ENCODE results near the gene ZKSCAN7. TPM values are rescaled to one million over a fixed set of nuclear protein-coding genes. Genes with fewer than 3 reads are reported as not detected.

ZKSCAN7 gene
- total and polyA plus RNA-seq, 2 of the 8 experiments (the other 6 are each of a cell fraction or from before 2014, with no cell fraction given), result 5.5 to 8.5 TPM

DNA sequence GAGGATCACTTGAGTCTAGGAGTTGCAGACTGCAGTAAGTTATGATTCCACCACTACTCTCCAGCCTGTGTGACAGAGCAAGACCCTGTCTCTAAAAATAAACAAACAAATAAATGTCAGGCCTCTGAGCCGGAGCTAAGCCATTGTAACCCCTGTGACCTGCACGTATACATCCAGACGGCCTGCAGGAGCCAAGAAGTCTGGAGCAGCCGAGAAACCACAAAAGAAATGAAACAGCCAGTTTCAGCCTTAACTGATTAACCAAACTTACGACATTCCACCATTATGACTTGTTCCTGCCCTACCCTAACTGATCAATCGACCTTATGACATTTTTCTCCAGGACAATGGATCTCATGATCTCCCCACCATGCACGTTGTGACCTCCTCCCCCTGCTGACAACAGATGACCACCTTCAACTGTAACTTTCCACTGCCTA lies 32.5 kb upstream of the ZKSCAN7 start:
- Histone ChIP-seq H3K4me3 (ENCODE audit: extremely low read depth in 1 of 4, insufficient read depth in 2 of 4, low read depth in 3 of 4, low read length in 4 of 4) (no peak overlapping the region), H3K27me3 (replicated peaks in 1 of 4; ENCODE audit: control insufficient read depth in 3 of 4, extremely low read depth in 1 of 4, insufficient read depth in 3 of 4, low read length in 3 of 4) (no peaks in the 10 kb centered on the region), H3K79me2 (ENCODE audit: control insufficient read depth in 1 of 2, insufficient read depth in 2 of 2, low read length in 2 of 2) (no peaks in the 10 kb centered on the region), H2BK12ac (ENCODE audit: low read depth, low read length) (no peak overlapping the region), H3K18ac (ENCODE audit: extremely low read depth, low read length) (no peak overlapping the region), H3K23me2 (ENCODE audit: low read depth, low read length) (no peaks in the 10 kb centered on the region), H2AFZ (ENCODE audit: low read length) (no peak overlapping the region), H4K20me1 (replicated peaks in 1 of 2; ENCODE audit: control insufficient read depth in 1 of 2, insufficient read depth in 2 of 2, low read length in 2 of 2) (no peaks in the 10 kb centered on the region), H3K4ac (replicated peaks; ENCODE audit: insufficient read length, low read depth, low read length) (no peak overlapping the region), H2BK120ac (replicated peaks; ENCODE audit: low read depth, low read length) (no peak overlapping the region), H3K56ac (replicated peaks; ENCODE audit: insufficient read length, low read depth, low read length) (no peak overlapping the region), H4K5ac (ENCODE audit: insufficient read length, low read depth, low read length) (no peak overlapping the region), H3K14ac (ENCODE audit: insufficient read length) (no peak overlapping the region), H3K36me3 (ENCODE audit: control insufficient read depth in 2 of 4, insufficient read depth in 4 of 4, low read length in 3 of 4) (no peaks in the 10 kb centered on the region), H3K9me3 (ENCODE audit: insufficient read depth in 2 of 2, low read depth in 1 of 2, low read length in 1 of 2) (no peaks in the 10 kb centered on the region), H2BK5ac (ENCODE audit: low read depth, low read length) (no peak overlapping the region), H2BK20ac (ENCODE audit: low read length) (no peak overlapping the region), H3K4me1 (replicated peaks in 1 of 4; ENCODE audit: control insufficient read depth in 3 of 4, insufficient read depth in 4 of 4, low read length in 3 of 4) (peaks cover 0 to 6% (median 0%) of the 10 kb centered on the region in 4 experiments; a peak in 1 of 7 replicates), H3K9ac (replicated peaks in 1 of 4; ENCODE audit: extremely low read depth in 1 of 4, low read depth in 3 of 4, low read length in 3 of 4) (no peak overlapping the region), H3K23ac (ENCODE audit: insufficient read length) (no peak overlapping the region), H2AK5ac (ENCODE audit: low read depth, low read length) (no peak overlapping the region), H4K91ac (replicated peaks; ENCODE audit: insufficient read length, low read length) (no peak overlapping the region), H3K4me2 (ENCODE audit: insufficient read depth in 1 of 2, low read depth in 2 of 2, low read length in 2 of 2) (no peak overlapping the region), H3K79me1 (ENCODE audit: low read depth, low read length) (no peaks in the 10 kb centered on the region), H2BK15ac (ENCODE audit: low read length) (no peak overlapping the region), H4K8ac (ENCODE audit: extremely low read depth, insufficient read depth, low read length) (no peak overlapping the region), H3K27ac (ENCODE audit: low read depth, low read length) (no peak overlapping the region)
- POLR2A ChIA-PET (ENCODE audit: partially characterized antibody), result no interaction called here
- DNase-seq (ENCODE audit: low read depth in 1 of 2, low spot score in 2 of 2), result no peak
- CTCF ChIA-PET (ENCODE audit: partially characterized antibody), result interaction anchor here (0.6 kb wide), 1 partner anchor 12 kb away, joined by 3 read pairs; no protein-coding TSS in a partner anchor
- FAIRE-seq, result no peak
- WGBS, 2 experiments (ENCODE audit: extremely low coverage in 1 of 2, insufficient coverage in 1 of 2, insufficient read length in 1 of 2, insufficient replicate concordance in 2 of 2, low coverage in 1 of 2, low lambda C conversion rate in 2 of 2, missing lambda C conversion rate in 1 of 2), result 91% methylated on average over 7 of the region's 7 CpGs; no CpG with 5 or more reads in 1 of the 2 experiments
- no peak for TF ChIP-seq EZH2 (IDR thresholded peaks at IDR 0.05; ENCODE audit: low read depth, low read length, severe bottlenecking)
- no peak for TF ChIP-seq SIN3A (conservative IDR thresholded peaks at IDR 0.05 in 1 of 2, IDR thresholded peaks at IDR 0.05 in 1 of 2; ENCODE audit: low read depth in 1 of 2, low read length in 2 of 2)
- TF ChIP-seq GTF2F1 (IDR thresholded peaks at IDR 0.05; ENCODE audit: borderline replicate concordance, low read depth, low read length), result no peak
- TF ChIP-seq GABPA (IDR thresholded peaks at IDR 0.05; ENCODE audit: borderline replicate concordance, insufficient read depth, low read length), result no peak
- no peak for TF ChIP-seq TAF7 (optimal IDR thresholded peaks at IDR 0.05; ENCODE audit: borderline replicate concordance, low read depth, low read length)
- no peak for TF ChIP-seq MAX (IDR thresholded peaks at IDR 0.05)
- TF ChIP-seq RXRA (IDR thresholded peaks at IDR 0.05; ENCODE audit: insufficient read depth, low read depth, low read length), result no peak
- TF ChIP-seq, protein P1, sequence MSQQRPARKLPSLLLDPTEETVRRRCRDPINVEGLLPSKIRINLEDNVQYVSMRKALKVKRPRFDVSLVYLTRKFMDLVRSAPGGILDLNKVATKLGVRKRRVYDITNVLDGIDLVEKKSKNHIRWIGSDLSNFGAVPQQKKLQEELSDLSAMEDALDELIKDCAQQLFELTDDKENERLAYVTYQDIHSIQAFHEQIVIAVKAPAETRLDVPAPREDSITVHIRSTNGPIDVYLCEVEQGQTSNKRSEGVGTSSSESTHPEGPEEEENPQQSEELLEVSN (IDR thresholded peaks at IDR 0.05), result no peak
- TF ChIP-seq CTBP2 (IDR thresholded peaks at IDR 0.05; ENCODE audit: borderline replicate concordance, insufficient read depth, insufficient read length, low read length), result no peak
- no peak for TF ChIP-seq SAP30 (IDR thresholded peaks at IDR 0.05; ENCODE audit: insufficient read depth, insufficient replicate concordance, low read length)
- no peak for TF ChIP-seq POU5F1 (IDR thresholded peaks at IDR 0.05; ENCODE audit: low read depth, low read length)
- TF ChIP-seq SUZ12 (IDR thresholded peaks at IDR 0.05; ENCODE audit: low read length), result no peak
